ENCODE measurements around the gene GALNS. TPM values are rescaled to one million over a fixed set of nuclear protein-coding genes. Genes with fewer than 3 reads are reported as not detected.

GALNS gene
- total RNA-seq, 8 experiments from 2014 or later, result 4.9 to 45.6 (median 17.4) TPM

DNA sequence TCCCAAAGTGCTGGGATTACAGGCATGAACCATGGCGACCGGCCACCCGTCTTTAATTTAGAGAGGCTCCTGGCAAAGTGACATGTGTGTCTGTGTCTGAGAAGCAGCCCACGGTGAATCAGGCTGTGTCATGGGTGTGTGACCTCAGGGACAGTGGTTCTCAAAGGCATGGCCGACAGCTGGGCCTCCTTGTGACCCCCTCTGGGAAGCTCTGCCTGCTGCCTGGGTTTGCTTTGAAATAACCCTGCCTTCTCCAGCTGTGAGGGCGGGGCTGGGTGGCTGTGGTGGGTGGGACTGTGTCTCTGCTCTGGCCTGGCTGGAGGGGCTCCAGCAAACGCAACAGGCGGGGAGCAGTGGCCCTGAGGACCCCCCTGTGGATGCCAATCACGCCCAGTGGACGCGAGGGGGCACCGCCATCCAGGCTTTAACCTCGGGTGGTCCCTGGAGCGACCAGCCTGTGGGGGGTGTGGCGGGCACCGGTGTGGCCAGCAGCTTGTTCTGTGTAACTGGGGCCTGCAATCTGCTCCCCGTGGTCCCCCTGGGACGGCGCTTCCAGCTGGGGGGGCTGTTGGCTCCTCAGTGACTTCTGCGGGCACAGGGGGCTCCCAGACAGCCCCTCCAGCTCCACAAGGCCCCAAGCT is 36.2 kb downstream of the GALNS start:
- Histone ChIP-seq H3K27ac (no peak overlapping the region), H3K4me1 (replicated peaks in 1 of 2) (no peaks in the 10 kb centered on the region), H3K4me3 (no peak overlapping the region)
- in situ Hi-C loops (cut with MboI; ENCODE audit: low pct_unique_long_range_greater_than_20kb in 2 of 9, low sequenced_read_pairs in 9 of 9, unreplicated experiment in 9 of 9), result loop anchor here in 1 of 9 experiments (25.0 kb wide), 1 partner anchor 342 kb away; the partner anchor contains the start of gene CDH15
- WGBS, 10 experiments, result 0 to 100% (median 80%) methylated on average over 1 to 3 of the region's 20 CpGs; no CpG with 5 or more reads in 3 of the 10 experiments
- ATAC-seq (replicated peaks in 6 of 8), result peak in 1 of 8 experiments; percentile 54

DNA sequence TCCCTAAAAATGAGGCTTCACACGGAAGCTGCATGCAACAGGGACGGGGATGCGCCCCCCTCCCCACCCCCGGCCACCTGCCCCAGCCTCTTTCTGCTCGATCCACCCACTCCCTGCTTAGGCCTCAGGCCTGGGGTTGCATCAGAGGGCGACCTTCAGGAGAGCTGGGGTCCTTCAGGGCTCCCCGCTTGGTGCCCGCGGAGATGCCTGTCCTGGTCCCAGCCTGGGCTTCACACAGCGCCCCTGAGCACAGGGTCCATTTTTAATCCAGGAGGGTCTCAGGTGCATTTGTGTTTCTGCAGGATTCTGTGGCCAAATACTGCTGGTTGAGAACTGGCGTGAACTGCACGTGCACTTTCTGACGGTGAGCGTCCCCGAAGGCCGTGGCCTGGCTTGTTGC is 37.6 kb downstream of the GALNS start:
- H3K4me3 ChIP-seq, result no peak overlapping the region
- H3K27ac ChIP-seq, result no peak overlapping the region
- no peak for ATAC-seq (replicated peaks in 6 of 8)
- in situ Hi-C loops (cut with MboI; ENCODE audit: low pct_unique_long_range_greater_than_20kb in 2 of 9, low sequenced_read_pairs in 9 of 9, unreplicated experiment in 9 of 9), result loop anchor here in 1 of 9 experiments (25.0 kb wide), 1 partner anchor 343 kb away; the partner anchor contains the start of gene CDH15
- WGBS, 10 experiments, result 87 to 100% (median 90%) methylated on average over 2 to 9 of the region's 16 CpGs; no CpG with 5 or more reads in 4 of the 10 experiments
- H3K4me1 ChIP-seq (replicated peaks in 1 of 2), result peaks cover 0 to under 1% of the 10 kb centered on the region in 2 donors

DNA sequence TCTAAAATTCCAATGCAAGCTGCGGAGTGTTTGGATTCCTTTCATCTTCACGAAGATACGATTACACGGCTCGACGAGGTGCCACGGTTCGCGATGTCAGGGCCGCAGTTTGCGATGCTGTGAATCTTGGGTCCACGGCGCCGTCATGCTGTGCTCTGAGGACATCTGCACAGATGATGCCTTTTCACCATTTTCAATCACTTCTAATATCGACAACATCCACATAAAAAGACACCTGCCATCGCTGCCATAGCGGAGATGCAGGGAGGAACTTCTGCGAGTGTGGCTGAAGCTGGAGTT is 38.2 kb downstream of the GALNS start:
- H3K4me3 ChIP-seq, result no peak overlapping the region
- no peak for ATAC-seq (replicated peaks in 6 of 8)
- H3K27ac ChIP-seq, result no peak overlapping the region
- WGBS, 10 experiments, result 83 to 100% (median 87%) methylated on average over 1 to 12 of the region's 18 CpGs; no CpG with 5 or more reads in 1 of the 10 experiments
- in situ Hi-C loops (cut with MboI; ENCODE audit: low pct_unique_long_range_greater_than_20kb in 2 of 9, low sequenced_read_pairs in 9 of 9, unreplicated experiment in 9 of 9), result loop anchor here in 1 of 9 experiments (25.0 kb wide), 1 partner anchor 344 kb away; the partner anchor contains the start of gene CDH15
- peaks cover 0 to 7% of the 10 kb centered on the region in 2 donors for H3K4me1 ChIP-seq (replicated peaks in 1 of 2)

DNA sequence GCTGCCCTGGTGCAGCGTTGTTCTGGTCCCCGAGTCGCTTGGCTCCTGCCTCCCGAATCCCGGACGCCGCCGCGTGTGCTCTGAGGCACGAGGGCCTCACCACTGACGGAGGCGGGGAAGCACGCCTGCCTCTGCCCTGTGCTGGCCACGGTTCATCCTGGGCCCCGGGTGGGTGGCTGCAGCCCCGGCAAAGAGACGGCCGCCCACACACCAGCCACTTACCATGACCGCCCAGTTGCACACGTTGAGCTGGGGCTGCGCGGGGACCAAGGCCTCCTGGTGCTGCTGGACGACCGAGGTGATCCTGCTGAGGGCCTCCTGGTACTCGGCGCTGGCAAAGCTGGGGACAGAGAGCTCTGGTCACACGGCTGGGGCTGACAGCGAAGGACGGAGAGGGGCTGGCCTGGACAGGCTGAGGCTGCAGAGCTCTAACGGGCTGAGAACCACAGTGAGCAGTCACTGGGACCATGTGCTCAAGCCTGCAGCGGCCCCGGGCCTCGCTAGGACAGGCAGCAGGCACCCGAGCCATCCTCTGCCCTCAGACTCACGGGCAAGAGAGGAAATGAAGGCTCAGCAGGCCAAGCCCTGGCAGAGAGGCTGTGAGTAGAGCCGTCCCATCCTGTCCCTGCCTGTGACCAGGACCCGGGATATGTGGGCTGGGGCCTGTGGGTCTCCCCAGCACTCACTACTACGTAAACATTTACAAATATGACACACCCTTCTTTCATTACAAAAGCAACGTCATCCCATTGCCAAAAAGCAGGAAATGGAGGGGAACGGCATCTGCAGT is 38.8 kb downstream of the GALNS start:
- Histone ChIP-seq H3K27ac (no peak overlapping the region), H3K4me1 (replicated peaks in 1 of 2) (peaks cover 0 to 10% of the 10 kb centered on the region in 2 donors), H3K4me3 (no peak overlapping the region)
- 64 to 90% (median 81%) methylated on average over 2 to 10 of the region's 40 CpGs; no CpG with 5 or more reads in 5 of the 10 experiments for WGBS, 10 experiments
- in situ Hi-C loops (cut with MboI; ENCODE audit: low pct_unique_long_range_greater_than_20kb in 2 of 9, low sequenced_read_pairs in 9 of 9, unreplicated experiment in 9 of 9), result loop anchor here in 1 of 9 experiments (25.0 kb wide), 1 partner anchor 344 kb away; the partner anchor contains the start of gene CDH15
- no peak for ATAC-seq (replicated peaks in 6 of 8)

DNA sequence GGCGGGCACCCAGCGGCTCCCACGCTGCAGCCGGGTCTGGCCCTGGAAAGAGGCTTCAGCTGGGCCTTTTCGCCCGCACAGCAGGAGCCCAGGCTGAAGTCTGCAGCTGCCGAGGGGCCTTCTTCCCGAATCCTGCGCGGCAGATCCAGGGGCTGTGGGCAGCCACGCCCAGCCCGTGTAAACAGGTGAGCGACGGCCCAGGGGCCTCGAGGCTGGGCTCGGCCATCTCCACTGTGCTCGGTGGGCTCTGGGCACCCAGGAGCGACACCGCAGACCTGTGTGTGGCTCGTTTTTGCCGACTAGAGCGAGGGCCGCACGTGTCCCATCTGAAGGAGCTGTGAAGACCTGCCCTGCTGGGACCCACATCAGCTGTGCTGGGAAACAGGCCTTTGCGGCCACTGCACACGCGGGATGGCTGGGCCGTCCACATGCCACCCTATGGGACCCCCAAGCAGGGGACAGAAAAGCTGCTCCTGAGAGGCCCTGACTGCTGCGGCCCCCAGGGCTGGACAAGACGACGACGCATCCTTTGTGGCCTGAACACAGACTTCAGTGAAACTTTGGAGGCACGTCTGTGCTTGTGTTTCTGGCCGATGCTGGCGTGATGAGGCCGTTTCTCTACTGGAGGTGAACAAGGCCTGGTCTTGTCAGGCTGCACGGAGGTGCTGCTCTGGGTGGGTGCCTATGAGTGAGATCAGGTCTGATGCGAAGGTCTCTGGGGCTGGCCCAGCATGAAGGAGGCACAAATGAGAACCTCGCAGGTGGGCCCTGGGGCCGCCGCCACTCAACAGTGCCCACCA is 39.8 kb downstream of the GALNS start:
- no peak overlapping the region for H3K27ac ChIP-seq
- no peak overlapping the region for H3K4me3 ChIP-seq
- 81 to 100% (median 96%) methylated on average over 1 to 14 of the region's 41 CpGs; no CpG with 5 or more reads in 5 of the 10 experiments for WGBS, 10 experiments
- peaks cover 0 to 13% of the 10 kb centered on the region in 2 donors for H3K4me1 ChIP-seq (replicated peaks in 1 of 2)
- no peak for ATAC-seq (replicated peaks in 6 of 8)
- in situ Hi-C loops (cut with MboI; ENCODE audit: low pct_unique_long_range_greater_than_20kb in 2 of 9, low sequenced_read_pairs in 9 of 9, unreplicated experiment in 9 of 9), result loop anchor here in 1 of 9 experiments (25.0 kb wide), 1 partner anchor 345 kb away; the partner anchor contains the start of gene CDH15

DNA sequence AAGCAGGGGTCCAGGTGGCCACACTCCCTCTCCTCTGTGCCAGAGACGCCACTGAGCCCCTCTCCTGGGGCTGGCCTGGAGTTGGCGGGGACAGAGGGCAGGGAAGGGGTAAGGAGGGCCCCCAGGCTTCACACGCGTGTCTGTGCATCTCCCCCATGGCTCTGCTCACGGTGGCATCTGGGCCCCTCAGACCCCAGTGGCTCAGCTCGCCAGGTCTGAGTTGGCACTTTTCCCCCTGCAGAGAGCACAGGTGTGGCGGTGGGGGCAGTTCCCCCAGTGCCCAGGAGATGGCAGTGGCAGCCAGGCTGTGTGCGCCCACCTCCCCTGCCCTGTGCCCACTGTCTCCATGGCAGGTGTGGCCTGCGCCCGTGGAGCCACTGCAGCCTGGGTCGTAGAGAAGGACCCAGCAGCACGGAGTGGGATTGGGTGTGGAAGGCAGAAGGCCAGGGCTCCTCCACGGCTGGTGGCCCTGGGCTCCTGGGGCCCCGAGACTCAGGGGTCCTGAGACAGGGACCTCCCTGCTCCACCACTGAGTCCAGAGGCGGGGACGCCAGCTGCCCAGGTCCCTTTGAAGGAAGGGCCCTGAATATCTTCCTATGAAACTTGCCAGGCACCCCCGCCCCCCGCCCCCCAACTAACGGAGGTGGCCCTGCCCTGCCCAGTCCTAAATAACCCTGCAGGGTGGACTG is 40.7 kb downstream of the GALNS start:
- peak in 2 of 8 experiments; percentile 10 to 20 for ATAC-seq (replicated peaks in 6 of 8)
- in situ Hi-C loops (cut with MboI; ENCODE audit: low pct_unique_long_range_greater_than_20kb in 2 of 9, low sequenced_read_pairs in 9 of 9, unreplicated experiment in 9 of 9), result loop anchor here in 1 of 9 experiments (25.0 kb wide), 1 partner anchor 346 kb away; the partner anchor contains the start of gene CDH15
- Histone ChIP-seq H3K4me1 (replicated peaks in 1 of 2) (peaks cover 0 to 13% of the 10 kb centered on the region in 2 donors), H3K27ac (no peak overlapping the region), H3K4me3 (no peak overlapping the region)
- 75% methylated on average over 4 of the region's 19 CpGs; no CpG with 5 or more reads in 9 of the 10 experiments for WGBS, 10 experiments

DNA sequence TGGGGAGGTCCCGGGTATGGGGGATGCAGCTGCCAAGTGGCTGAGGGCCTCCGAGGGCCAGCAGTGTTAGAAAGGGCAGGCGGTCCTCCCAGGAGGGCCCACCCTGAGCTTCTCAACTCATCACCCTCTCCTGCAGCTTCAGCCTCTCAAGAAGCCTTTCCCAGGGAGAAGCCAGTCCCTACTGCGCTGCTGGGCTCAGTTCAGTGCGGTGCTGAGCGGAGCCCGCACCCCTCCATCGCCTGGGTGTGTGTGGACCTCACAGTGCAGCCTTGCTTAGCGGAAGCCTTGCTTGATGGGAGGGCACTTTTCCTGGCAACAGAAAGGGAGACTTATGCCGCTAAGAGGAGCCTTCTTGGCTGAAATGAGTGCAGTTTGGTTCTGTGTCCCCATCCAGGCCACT is 41.5 kb downstream of the GALNS start:
- Histone ChIP-seq H3K4me1 (replicated peaks in 1 of 2) (peaks cover 7 to 20% of the 10 kb centered on the region in 2 donors), H3K27ac (no peak overlapping the region), H3K4me3 (no peak overlapping the region)
- in situ Hi-C loops (cut with MboI; ENCODE audit: low pct_unique_long_range_greater_than_20kb in 2 of 9, low sequenced_read_pairs in 9 of 9, unreplicated experiment in 9 of 9), result loop anchor here in 1 of 9 experiments (25.0 kb wide), 1 partner anchor 347 kb away; the partner anchor contains the start of gene CDH15
- 100% methylated on average over 1 to 2 of the region's 10 CpGs; no CpG with 5 or more reads in 7 of the 10 experiments for WGBS, 10 experiments
- ATAC-seq (replicated peaks in 6 of 8), result no peak

DNA sequence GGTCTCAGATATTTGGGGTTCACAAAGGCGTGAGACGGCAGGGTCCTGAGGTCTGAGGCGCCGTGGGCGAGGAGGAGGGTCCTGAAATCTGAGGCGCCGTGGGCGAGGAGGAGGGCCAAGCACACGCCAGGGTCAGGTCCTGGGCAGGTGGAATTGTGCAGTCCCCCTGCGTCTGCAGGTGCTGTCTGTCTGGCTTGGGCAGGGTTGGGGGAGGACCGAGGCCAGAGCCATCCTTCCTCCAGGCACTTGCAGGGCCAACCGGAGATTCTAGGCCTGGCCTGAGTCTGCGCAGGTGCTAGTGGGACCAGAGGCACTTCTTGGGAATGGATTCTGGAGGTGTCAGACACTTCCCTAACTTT is 42.6 kb downstream of the GALNS start:
- Histone ChIP-seq H3K4me1 (replicated peaks in 1 of 2) (peaks cover 9 to 21% of the 10 kb centered on the region in 2 donors), H3K4me3 (no peak overlapping the region), H3K27ac (no peak overlapping the region)
- no peak for ATAC-seq (replicated peaks in 6 of 8)
- in situ Hi-C loops (cut with MboI; ENCODE audit: low pct_unique_long_range_greater_than_20kb in 2 of 9, low sequenced_read_pairs in 9 of 9, unreplicated experiment in 9 of 9), result loop anchor here in 1 of 9 experiments (25.0 kb wide), 1 partner anchor 348 kb away; the partner anchor contains the start of gene CDH15
- WGBS, 10 experiments, result 93 to 100% (median 96%) methylated on average over 2 to 9 of the region's 13 CpGs; no CpG with 5 or more reads in 7 of the 10 experiments

DNA sequence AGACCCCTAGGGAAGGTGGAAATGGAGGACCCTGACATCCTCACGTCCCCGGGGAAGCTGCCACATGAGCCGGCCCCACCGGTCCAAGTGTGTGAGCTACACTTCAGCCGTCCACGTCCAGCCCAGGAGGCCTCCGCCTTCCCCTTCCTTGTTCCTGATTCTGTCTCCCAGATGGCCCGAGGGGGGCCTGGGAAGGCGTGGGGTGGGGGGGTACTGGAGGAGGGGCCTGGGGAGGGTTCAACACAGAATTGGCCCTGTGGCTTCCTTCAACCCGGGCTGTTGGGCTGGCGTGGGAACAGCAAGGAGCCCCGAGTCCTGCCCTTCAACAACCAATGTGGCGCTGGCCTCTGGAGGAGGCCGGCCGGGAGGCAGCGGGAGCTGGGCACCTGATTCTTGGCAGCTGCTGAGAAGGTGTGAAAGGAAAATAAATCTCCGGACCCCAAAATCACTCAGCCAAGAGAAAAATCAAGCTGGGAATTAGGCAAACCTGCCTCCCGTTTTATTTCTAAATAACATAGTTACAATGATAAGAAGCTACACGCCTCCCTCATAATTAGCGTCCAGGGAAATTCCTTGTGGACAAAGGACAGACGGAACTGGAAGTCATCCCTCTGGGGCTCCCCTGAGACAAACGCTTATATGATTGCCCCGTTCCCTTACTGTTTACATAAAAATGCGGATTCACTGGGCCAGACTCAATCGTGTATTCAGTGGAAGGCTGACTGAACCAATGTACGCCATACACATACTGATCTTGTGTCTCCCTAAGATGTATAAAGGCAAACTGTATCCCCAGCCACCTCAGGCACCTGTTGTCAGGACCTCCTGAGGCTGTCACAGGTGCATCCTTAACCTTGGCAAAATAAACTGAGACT is 43.2 kb downstream of the GALNS start:
- no peak for ATAC-seq (replicated peaks in 6 of 8)
- H3K27ac ChIP-seq, result no peak overlapping the region
- peaks cover 9 to 21% of the 10 kb centered on the region in 2 donors for H3K4me1 ChIP-seq (replicated peaks in 1 of 2)
- WGBS, 10 experiments, result 30 to 86% (median 64%) methylated on average over 1 to 11 of the region's 26 CpGs; no CpG with 5 or more reads in 2 of the 10 experiments
- no peak overlapping the region for H3K4me3 ChIP-seq
- in situ Hi-C loops (cut with MboI; ENCODE audit: low pct_unique_long_range_greater_than_20kb in 2 of 9, low sequenced_read_pairs in 9 of 9, unreplicated experiment in 9 of 9), result loop anchor here in 1 of 9 experiments (25.0 kb wide), 1 partner anchor 349 kb away; the partner anchor contains the start of gene CDH15

DNA sequence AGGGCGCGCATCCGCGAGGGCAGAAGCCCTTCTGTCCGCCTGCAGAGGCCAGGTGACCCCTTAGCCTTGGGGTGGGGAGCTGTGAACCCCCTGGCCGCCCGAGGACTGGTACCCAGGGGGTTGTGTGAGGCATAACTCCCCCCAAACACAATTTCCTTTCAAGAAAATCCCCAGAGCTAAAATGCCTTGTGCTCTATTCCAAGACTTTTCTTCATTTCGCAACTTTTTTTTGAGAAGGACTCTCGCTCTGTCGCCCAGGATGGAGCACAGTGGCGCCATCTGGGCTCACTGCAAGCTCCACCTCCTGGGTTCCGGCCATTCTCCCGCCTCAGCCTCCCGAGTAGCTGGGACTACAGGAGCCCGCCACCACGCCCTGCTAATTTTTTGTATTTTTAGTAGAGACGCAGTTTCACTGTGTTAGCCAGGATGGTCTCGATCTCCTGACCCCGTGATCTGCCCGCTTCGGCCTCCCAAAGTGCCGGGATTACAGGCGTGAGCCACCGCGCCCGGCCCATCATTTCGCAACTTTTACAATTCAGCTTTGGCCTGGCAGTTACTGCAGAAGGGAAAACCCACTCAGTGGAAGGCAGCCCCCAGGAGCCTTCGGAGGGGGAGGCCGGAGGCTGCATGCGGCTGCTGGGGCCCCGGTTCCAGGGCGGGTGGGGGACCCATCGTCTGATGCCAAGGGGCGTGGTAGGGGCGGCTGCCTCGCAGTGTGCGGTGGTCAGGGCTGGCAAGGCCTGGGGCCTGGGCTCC is 44.1 kb downstream of the GALNS start:
- Histone ChIP-seq H3K4me3 (peak overlapping the region; percentile 65 to 94 (median 76)), H3K27ac (peak overlapping the region; percentile 24 to 88), H3K4me1 (replicated peaks in 1 of 2) (peaks cover 9 to 21% of the 10 kb centered on the region in 2 donors)
- peak in 2 of 8 experiments; percentile 1 to 2 for ATAC-seq (replicated peaks in 6 of 8)
- 0 to 77% (median 65%) methylated on average over 1 to 15 of the region's 37 CpGs; no CpG with 5 or more reads in 3 of the 10 experiments for WGBS, 10 experiments
- in situ Hi-C loops (cut with MboI; ENCODE audit: low pct_unique_long_range_greater_than_20kb in 2 of 9, low sequenced_read_pairs in 9 of 9, unreplicated experiment in 9 of 9), result loop anchor here in 1 of 9 experiments (25.0 kb wide), 1 partner anchor 350 kb away; the partner anchor contains the start of gene CDH15

Measured in motor neuron (in vitro differentiated cells).